C4-2B (cell line): ENCODE data around the gene KLF1.

Source experiments
- CTCF ChIP-seq: fragments of 450-650 bp; conservative IDR thresholded peaks from 2 replicates; pipeline ENCODE4 v1.5.1; 2017; ENCODE audit warnings: mild to moderate bottlenecking
- ZFX ChIP-seq: fragments of 450-650 bp; IDR thresholded peaks from 2 replicates; pipeline ENCODE4 v1.6.1; 2017

- TF ChIP-seq CTCF = no peak
- TF ChIP-seq ZFX = no peak
These were observed 37.8 kb upstream of the KLF1 start for GRCh38 chr19:12924621-12925310.
